HK-2 (cell line): Measurements from ENCODE around the gene CST11.
A peak's percentile ranks its signal among the peaks of the same experiment; 100 is the strongest.

ENCODE experiments used
- DNase-seq: peaks from one replicate; pipeline ENCODE4 v3.0.0-alpha.2; 2018; ENCODE audit not compliant: unreplicated experiment

CST11 gene

GRCh38 chr20:23419995-23420901 lies 32.4 kb downstream of the CST11 start:
- DNase-seq: peak; percentile 31

GRCh38 chr20:23419657-23419994 lies 33.0 kb downstream of the CST11 start:
- no peak for DNase-seq

- no peak for DNase-seq
These were observed 34.8 kb downstream of the CST11 start for GRCh38 chr20:23417861-23418260.

GRCh38 chr20:23415959-23416583 lies 36.6 kb downstream of the CST11 start:
- DNase-seq: no peak

GRCh38 chr20:23415555-23415954 lies 37.1 kb downstream of the CST11 start:
- no peak for DNase-seq

GRCh38 chr20:23414526-23415188 lies 38.0 kb downstream of the CST11 start:
- DNase-seq: no peak

- no peak for DNase-seq
These were observed 38.7 kb downstream of the CST11 start for GRCh38 chr20:23413862-23414422.

GRCh38 chr20:23412026-23412425 lies 40.6 kb downstream of the CST11 start:
- no peak for DNase-seq

GRCh38 chr20:23410916-23411695 lies 41.6 kb downstream of the CST11 start:
- DNase-seq: no peak

- DNase-seq: no peak
These were observed 42.9 kb downstream of the CST11 start for GRCh38 chr20:23409800-23410199.

GRCh38 chr20:23408957-23409356 lies 43.7 kb downstream of the CST11 start:
- DNase-seq: no peak

GRCh38 chr20:23407781-23408464 lies 44.8 kb downstream of the CST11 start:
- no peak for DNase-seq

GRCh38 chr20:23406880-23407279 lies 45.8 kb downstream of the CST11 start:
- no peak for DNase-seq

GRCh38 chr20:23404196-23404595 lies 48.5 kb downstream of the CST11 start:
- DNase-seq: no peak

- no peak for DNase-seq
These were observed 48.9 kb downstream of the CST11 start for GRCh38 chr20:23403751-23404150.

GRCh38 chr20:23401051-23401450 lies 51.6 kb downstream of the CST11 start:
- no peak for DNase-seq
